Mucosa of rectum (tissue), 2 donors: ENCODE measurements around the gene YEATS2.

Experiments
- H3K27ac ChIP-seq, 2 donors: one replicate each; pipeline ENCODE4 v1.7.0; 2013; ENCODE audit warnings: inconsistent platforms in 2 of 2, low read depth in 2 of 2, low read length in 2 of 2
- H3K27me3 ChIP-seq, 2 donors: one replicate each; pipeline ENCODE4 v1.7.0; 2013; ENCODE audit warnings: low read length in 2 of 2; ENCODE audit not compliant: control insufficient read depth in 2 of 2, insufficient read depth in 2 of 2
- H3K36me3 ChIP-seq, 2 donors: one replicate each; pipeline ENCODE4 v1.7.0; 2013; ENCODE audit warnings: low read length in 2 of 2; ENCODE audit not compliant: control insufficient read depth in 2 of 2, insufficient read depth in 2 of 2
- H3K4me1 ChIP-seq, 2 donors: one replicate each; pipeline ENCODE4 v1.7.0; 2013; ENCODE audit warnings: low read length in 2 of 2, mild to moderate bottlenecking in 1 of 2; ENCODE audit not compliant: control insufficient read depth in 2 of 2, insufficient read depth in 2 of 2
- H3K4me3 ChIP-seq, 2 donors: one replicate each; pipeline ENCODE4 v1.7.0; 2013; ENCODE audit warnings: low read length in 2 of 2
- H3K9ac ChIP-seq, 2 donors: one replicate each; pipeline ENCODE4 v1.7.0; 2013; ENCODE audit warnings: low read length in 2 of 2, low read depth in 1 of 2, mild to moderate bottlenecking in 1 of 2
- H3K9me3 ChIP-seq, 2 donors: one replicate each; pipeline ENCODE4 v1.7.0; 2013; ENCODE audit warnings: low read length in 2 of 2; ENCODE audit not compliant: control insufficient read depth in 2 of 2
- donor health status: healthy.
- donor health status: Normal muscosa, but diverticular disease.

The YEATS2 gene

GRCh38 chr3:183711516-183711915, 13.9 kb downstream of the YEATS2 start:
- Histone ChIP-seq H3K27ac (no peak overlapping the region), H3K9me3 (no peaks in the 10 kb centered on the region), H3K9ac (no peak overlapping the region), H3K36me3 (peaks cover 0 to 2% of the 10 kb centered on the region in 2 donors), H3K27me3 (no peaks in the 10 kb centered on the region), H3K4me3 (no peak overlapping the region), H3K4me1 (no peaks in the 10 kb centered on the region)

GRCh38 chr3:183714622-183715021, 17.0 kb downstream of the YEATS2 start:
- no peak overlapping the region for H3K9ac ChIP-seq
- H3K9me3 ChIP-seq, result no peaks in the 10 kb centered on the region
- H3K36me3 ChIP-seq, result peaks cover 0 to 8% of the 10 kb centered on the region in 2 donors
- no peaks in the 10 kb centered on the region for H3K4me1 ChIP-seq
- H3K27ac ChIP-seq, result no peak overlapping the region
- no peak overlapping the region for H3K4me3 ChIP-seq
- H3K27me3 ChIP-seq, result no peaks in the 10 kb centered on the region

GRCh38 chr3:183718012-183718411, 20.4 kb downstream of the YEATS2 start:
- no peaks in the 10 kb centered on the region for H3K4me1 ChIP-seq
- H3K27me3 ChIP-seq, result no peaks in the 10 kb centered on the region
- no peak overlapping the region for H3K27ac ChIP-seq
- H3K4me3 ChIP-seq, result no peak overlapping the region
- peaks cover 0 to 19% of the 10 kb centered on the region in 2 donors for H3K36me3 ChIP-seq
- H3K9ac ChIP-seq, result no peak overlapping the region
- no peaks in the 10 kb centered on the region for H3K9me3 ChIP-seq

GRCh38 chr3:183725387-183725786, 27.8 kb downstream of the YEATS2 start:
- Histone ChIP-seq H3K4me1 (no peaks in the 10 kb centered on the region), H3K36me3 (peaks cover 18 to 27% of the 10 kb centered on the region in 2 donors), H3K9me3 (no peaks in the 10 kb centered on the region), H3K27ac (no peak overlapping the region), H3K9ac (no peak overlapping the region), H3K27me3 (no peaks in the 10 kb centered on the region), H3K4me3 (no peak overlapping the region)

DNA sequence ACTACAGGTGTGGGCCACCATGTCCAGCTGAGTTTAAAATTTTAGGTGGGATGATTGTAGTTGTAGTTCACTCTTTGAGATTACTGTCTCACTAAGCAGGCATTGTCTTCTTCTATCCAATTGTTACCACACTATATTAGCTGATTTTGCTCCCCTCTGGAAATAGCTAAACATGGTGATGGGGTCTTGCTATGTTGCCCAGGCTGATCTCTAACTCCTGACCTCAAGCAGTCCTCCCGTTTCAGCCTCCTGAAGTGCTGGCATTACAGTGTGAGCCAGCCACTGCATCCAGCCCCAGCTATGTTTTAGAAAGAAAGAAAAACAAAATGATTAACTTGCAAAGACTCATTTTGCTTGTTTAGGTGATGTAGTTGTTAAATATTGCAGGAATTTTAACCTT, 30.6 kb downstream of the YEATS2 start:
- Histone ChIP-seq H3K4me1 (peaks cover 0 to 6% of the 10 kb centered on the region in 2 donors), H3K36me3 (peaks cover 17 to 18% of the 10 kb centered on the region in 2 donors), H3K4me3 (no peak overlapping the region), H3K9me3 (no peaks in the 10 kb centered on the region), H3K27me3 (no peaks in the 10 kb centered on the region), H3K27ac (no peak overlapping the region), H3K9ac (no peak overlapping the region)

DNA sequence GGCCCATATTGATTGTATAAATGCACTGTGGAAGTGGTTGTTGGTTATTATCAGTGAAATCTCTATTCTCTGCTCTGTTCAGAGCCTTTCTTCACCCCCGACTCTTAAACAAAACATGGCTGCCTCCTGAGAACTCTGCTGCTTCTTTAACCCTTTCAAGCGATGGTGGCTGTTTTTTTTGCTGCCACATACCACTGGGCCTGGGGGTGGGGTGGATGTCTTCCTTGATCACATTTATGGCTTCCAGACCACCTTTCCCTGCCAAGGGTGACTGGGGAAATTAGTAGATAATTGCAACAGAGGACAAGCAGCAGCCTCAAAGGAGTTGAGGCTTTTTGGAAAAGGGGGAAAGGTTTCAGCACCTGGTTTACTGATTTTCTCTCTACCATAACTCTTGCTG, 32.8 kb downstream of the YEATS2 start:
- Histone ChIP-seq H3K9me3 (no peaks in the 10 kb centered on the region), H3K36me3 (peaks cover 15 to 25% of the 10 kb centered on the region in 2 donors), H3K9ac (no peak overlapping the region), H3K4me3 (no peak overlapping the region), H3K27me3 (no peaks in the 10 kb centered on the region), H3K4me1 (peaks cover 0 to 6% of the 10 kb centered on the region in 2 donors), H3K27ac (no peak overlapping the region)

DNA sequence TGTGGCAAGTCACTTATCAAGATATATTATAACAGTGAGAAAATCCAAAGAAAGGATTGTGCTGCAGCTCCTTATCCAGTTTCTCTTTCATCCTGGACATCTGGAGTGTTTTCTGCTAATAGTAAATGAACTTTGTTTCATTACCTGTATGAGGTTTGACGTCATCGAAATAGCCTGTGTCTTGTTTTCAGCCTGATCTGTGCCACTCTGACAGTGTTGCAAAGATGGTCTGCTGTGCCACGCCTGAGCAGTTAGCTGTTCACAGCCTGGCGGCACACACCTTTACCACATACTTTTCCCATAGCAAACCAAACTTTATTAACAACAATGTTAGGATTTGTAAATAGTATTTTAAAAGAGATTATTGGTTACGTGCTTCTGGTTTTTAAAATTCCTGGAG, 34.0 kb downstream of the YEATS2 start:
- H3K36me3 ChIP-seq, result peaks cover 7 to 26% of the 10 kb centered on the region in 2 donors
- H3K4me1 ChIP-seq, result peaks cover 0 to 6% of the 10 kb centered on the region in 2 donors
- no peak overlapping the region for H3K9ac ChIP-seq
- no peaks in the 10 kb centered on the region for H3K27me3 ChIP-seq
- no peak overlapping the region for H3K4me3 ChIP-seq
- no peak overlapping the region for H3K27ac ChIP-seq
- no peaks in the 10 kb centered on the region for H3K9me3 ChIP-seq

DNA sequence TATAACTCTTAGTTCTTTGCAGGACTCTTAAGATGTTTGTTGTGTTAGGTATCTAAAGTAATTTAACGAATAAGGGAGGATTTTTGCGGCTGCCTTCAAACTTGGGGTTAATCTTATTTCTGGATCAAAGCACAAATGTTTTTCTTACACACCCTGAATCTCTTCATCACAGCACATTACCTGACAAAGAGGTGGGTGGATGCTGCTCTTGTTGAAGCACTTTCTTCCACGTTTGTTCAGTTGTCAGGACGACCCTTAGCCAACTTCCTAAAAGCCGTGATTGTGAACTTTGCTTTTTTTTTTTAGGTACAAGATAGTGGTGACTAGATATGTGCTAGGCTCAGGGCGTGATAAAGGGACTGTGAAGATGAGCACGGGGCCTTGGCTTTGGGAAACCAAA, 36.0 kb downstream of the YEATS2 start:
- Histone ChIP-seq H3K9me3 (no peaks in the 10 kb centered on the region), H3K4me1 (peaks cover 0 to 6% of the 10 kb centered on the region in 2 donors), H3K27me3 (no peaks in the 10 kb centered on the region), H3K36me3 (peaks cover 5 to 33% of the 10 kb centered on the region in 2 donors), H3K4me3 (no peak overlapping the region), H3K9ac (no peak overlapping the region), H3K27ac (no peak overlapping the region)

DNA sequence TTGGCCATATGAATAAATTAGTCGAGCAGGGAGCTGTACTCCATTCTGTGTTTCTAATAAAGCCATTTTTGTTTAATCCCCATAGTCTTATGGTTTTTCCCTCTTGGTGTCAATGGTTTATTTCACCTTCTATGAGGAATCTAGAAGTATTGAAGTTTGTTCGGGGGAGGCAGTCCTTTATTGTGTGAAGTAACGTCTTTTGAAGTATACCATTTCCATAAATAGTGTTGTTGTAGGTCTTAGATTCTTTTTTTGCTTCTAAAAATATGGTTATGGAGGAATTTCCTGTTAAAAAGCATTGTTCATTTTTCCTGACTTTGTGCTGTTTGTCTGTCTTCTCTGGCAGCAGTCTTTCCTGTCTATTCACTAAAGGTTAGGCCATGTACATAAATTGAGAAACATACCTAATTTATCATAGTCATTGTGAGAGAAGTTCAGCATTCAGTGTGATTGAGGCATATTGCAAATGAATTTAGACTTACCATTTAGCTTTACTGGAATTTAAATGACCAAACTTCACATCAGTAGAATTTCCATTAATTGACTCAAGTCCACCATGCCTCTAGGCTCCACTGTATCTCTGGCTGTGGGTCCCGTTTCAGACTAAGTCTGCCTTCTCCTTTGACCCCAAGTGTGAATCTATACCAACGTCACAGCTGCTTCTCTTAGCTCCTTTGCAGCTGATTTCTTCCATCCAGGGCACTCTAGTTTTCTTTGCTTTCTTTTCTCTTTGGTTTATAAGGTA, 37.3 kb downstream of the YEATS2 start:
- peaks cover 0 to 6% of the 10 kb centered on the region in 2 donors for H3K4me1 ChIP-seq
- no peaks in the 10 kb centered on the region for H3K9me3 ChIP-seq
- no peak overlapping the region for H3K27ac ChIP-seq
- peaks cover 3 to 28% of the 10 kb centered on the region in 2 donors for H3K36me3 ChIP-seq
- H3K4me3 ChIP-seq, result no peak overlapping the region
- H3K27me3 ChIP-seq, result no peaks in the 10 kb centered on the region
- H3K9ac ChIP-seq, result no peak overlapping the region

DNA sequence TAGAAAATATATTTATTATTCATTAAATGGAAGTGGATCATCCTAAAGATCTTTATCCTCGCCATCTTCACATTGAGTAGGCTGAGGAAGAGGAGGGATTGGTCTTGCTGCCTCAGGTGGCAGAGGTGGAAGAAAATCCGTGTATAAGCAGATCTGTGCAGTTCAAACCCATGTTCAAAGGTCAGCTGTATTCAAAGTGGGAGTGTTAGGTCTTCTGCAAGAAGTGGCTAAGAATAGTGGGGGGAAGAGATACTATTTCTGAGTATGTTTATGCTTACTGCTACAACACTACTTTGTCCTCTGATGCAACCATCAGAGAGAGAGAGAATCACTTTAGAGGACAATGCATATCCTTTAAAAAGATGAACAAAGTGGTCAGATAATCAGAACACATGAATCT, 39.5 kb downstream of the YEATS2 start:
- H3K36me3 ChIP-seq, result peaks cover 3 to 28% of the 10 kb centered on the region in 2 donors
- H3K9me3 ChIP-seq, result no peaks in the 10 kb centered on the region
- H3K27ac ChIP-seq, result no peak overlapping the region
- no peak overlapping the region for H3K4me3 ChIP-seq
- H3K9ac ChIP-seq, result no peak overlapping the region
- no peaks in the 10 kb centered on the region for H3K4me1 ChIP-seq
- H3K27me3 ChIP-seq, result no peaks in the 10 kb centered on the region
